Transverse colon (tissue), 3 donors: ENCODE results near the gene SPDYC.

Experiments
- CTCF ChIP-seq, 5 experiments: fragments of 200-600 bp in 3 of 5; fragments of 450-650 bp in 2 of 5; sonication (generic) in 3 of 5; IDR thresholded peaks; 1 replicate in 2 of 5; 2 replicates in 3 of 5; pipeline ENCODE4 v1.5.1; 2016 to 2017; ENCODE audit warnings: antibody characterized with exemption in 5 of 5, inconsistent platforms in 3 of 5, mild to moderate bottlenecking in 2 of 5, moderate library complexity in 1 of 5
- EP300 ChIP-seq: sonication (generic); formaldehyde crosslinking; IDR thresholded peaks from one replicate; pipeline ENCODE4 v1.6.1; 2017; ENCODE audit warnings: antibody characterized with exemption, low read depth
- POLR2A ChIP-seq: fragments of 450-650 bp; IDR thresholded peaks from one replicate; pipeline ENCODE4 v1.6.1; 2016; ENCODE audit warnings: antibody characterized with exemption, mild to moderate bottlenecking, moderate library complexity

- TF ChIP-seq EP300 = no peak
- TF ChIP-seq POLR2A = no peak
- TF ChIP-seq CTCF (IDR thresholded peaks at IDR 0.05) = no peak
Measured at GRCh38 chr11:65120831-65121230, 49.2 kb upstream of the SPDYC start.
